Fibroblast of the aortic adventitia (primary cell): ENCODE measurements around the gene PIN4. TPM values are rescaled to one million over a fixed set of nuclear protein-coding genes. Genes with fewer than 3 reads are reported as not detected.

ENCODE experiments used
- DNase-seq: peaks from one replicate; pipeline ENCODE4 v3.0.0-alpha.2; 2010; ENCODE audit warnings: low read depth
- H3K4me3 ChIP-seq: 2 replicates; pipeline ENCODE4 v1.5.1; 2011; ENCODE audit warnings: low read depth, mild to moderate bottlenecking, control low read depth, low read length, moderate library complexity
- total RNA-seq: library from RNA; depleted of rRNA; stranded (reverse); fragments of >200 nt; gene quantifications from 2 replicates; pipeline ENCODE4 v1.2.3, GENCODE V29; 2012; ENCODE audit warnings: low replicate concordance
- TF ChIP-seq, protein P1 (sequence below): IDR thresholded peaks from 2 replicates; pipeline ENCODE4 v1.5.1; 2011; ENCODE audit warnings: mild to moderate bottlenecking, low read length, control low read depth, inconsistent platforms; ENCODE audit not compliant: insufficient read depth

Gene PIN4
- total RNA-seq, 1 donor = 4.6 TPM

DNA sequence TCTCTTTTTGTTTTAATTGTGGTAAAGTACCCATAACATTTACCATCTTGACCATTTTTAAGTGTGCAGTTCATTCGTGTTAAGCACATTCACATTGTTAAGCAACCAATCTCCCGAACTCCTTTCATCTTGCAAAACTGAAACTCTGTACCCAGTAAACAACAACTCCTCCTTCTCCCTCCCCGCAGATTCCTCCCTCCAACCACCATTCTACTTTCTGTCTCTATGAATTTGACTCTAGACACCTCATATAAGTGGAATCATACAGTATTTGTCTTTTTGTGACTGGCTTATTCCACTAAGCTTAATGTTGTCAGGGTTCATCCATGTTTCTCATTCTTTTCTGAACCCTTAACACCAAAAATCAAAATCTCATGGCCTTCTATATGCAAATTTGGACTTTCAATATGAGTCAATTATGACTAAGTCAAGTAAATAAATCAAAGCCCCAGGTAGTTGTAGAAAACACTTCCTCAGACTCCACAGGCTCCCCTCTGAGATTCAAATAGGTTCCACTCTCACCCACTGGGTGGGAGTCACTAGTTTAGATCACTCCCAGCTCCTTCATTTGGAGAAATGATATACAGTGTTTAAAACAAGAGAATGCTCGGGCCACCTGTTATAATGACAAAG, 40.1 kb upstream of the PIN4 start:
- DNase-seq = no peak

DNA sequence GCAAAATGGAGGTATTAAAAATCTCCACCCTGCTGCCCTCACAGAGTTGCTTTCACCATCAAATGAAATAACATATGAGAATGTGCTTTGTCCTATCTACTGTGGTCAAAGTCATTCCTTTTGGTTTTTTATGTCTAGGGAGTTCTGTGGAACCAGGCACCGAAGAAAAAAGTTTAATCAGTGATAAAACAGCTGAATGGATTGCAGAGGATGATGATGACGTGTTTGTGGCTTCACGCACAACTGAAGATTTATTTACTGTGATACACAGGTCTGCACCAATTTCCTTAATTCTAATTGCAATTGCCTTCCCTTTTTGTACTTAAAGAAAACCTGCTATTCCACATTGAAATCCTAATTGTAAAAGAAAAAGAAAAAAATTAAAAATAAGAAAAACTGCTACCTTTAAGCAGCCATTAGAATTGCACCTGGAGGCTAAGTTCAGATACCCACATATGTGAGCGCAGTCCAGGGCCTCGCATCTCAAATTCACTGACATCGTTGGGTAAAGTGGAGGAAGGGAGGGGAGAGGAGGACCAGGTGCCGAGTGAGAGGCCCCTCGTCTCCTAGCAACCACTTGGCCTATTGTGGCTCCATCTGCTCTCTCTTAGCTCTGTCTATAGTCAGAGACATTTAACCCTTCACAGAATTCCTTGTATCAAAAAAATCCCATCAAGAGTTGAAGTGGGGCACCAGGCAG, 39.3 kb upstream of the PIN4 start:
- TF ChIP-seq, protein P1, sequence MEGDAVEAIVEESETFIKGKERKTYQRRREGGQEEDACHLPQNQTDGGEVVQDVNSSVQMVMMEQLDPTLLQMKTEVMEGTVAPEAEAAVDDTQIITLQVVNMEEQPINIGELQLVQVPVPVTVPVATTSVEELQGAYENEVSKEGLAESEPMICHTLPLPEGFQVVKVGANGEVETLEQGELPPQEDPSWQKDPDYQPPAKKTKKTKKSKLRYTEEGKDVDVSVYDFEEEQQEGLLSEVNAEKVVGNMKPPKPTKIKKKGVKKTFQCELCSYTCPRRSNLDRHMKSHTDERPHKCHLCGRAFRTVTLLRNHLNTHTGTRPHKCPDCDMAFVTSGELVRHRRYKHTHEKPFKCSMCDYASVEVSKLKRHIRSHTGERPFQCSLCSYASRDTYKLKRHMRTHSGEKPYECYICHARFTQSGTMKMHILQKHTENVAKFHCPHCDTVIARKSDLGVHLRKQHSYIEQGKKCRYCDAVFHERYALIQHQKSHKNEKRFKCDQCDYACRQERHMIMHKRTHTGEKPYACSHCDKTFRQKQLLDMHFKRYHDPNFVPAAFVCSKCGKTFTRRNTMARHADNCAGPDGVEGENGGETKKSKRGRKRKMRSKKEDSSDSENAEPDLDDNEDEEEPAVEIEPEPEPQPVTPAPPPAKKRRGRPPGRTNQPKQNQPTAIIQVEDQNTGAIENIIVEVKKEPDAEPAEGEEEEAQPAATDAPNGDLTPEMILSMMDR = no peak
- no peak overlapping the region for H3K4me3 ChIP-seq
- no peak for DNase-seq

More for the DNA sequence above, 40.1 kb upstream of the PIN4 start:
- H3K4me3 ChIP-seq = no peak overlapping the region
- TF ChIP-seq, protein P1 = no peak

DNA sequence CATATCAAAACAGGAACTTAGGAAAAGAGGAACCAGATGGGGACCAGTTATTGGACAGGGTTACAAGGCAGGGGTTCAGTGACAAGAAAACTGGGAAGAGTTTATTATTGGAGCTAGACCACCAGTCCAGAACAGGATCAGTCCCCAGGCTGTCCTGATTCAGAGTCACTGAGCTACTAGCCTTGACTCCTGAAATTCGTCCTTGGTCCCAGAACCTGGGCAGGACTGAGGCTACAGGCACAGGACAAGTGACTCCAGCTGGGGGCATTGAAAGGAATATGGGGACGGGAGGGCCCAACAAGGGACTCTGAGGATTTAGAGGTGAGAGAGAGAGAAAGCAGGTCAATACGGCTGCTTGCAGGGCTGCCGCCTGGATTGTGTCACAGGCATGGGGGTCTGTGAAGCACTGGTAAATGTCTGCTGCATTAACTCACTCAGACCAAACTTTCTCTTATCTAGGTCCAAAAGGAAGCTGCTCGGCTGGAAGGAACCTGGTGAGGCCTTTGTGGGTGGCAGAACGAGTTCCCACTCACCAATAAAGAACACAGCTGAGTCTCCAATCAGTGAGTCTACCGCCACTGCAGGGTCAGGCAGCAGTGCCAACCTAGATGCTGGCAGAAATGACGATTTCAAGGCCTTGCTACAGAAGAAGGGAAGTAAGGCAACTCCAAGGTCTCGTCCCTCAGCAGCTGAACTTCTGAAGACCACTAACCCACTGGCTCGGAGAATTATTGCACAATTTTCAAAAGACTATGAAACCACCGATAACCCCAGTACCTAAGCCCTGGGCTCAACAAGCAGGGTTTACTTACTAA, 38.6 kb upstream of the PIN4 start:
- TF ChIP-seq, protein P1 = no peak
- DNase-seq = no peak
- H3K4me3 ChIP-seq = no peak overlapping the region

DNA sequence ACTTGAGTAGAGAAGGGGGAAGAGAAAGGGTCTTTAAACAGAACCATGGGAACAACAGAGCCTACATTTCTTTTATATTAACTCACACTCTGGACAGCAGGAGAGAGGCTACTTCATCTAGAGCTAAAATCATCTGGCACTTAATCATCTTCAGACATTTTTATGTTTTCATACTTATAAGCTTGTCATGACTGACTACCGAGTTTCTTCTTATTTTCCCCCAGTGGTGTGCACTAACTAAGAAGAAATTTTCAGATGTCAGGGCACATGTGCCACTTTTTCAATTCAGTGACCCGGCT, 38.0 kb upstream of the PIN4 start:
- TF ChIP-seq, protein P1 = no peak
- no peak for DNase-seq
- no peak overlapping the region for H3K4me3 ChIP-seq

DNA sequence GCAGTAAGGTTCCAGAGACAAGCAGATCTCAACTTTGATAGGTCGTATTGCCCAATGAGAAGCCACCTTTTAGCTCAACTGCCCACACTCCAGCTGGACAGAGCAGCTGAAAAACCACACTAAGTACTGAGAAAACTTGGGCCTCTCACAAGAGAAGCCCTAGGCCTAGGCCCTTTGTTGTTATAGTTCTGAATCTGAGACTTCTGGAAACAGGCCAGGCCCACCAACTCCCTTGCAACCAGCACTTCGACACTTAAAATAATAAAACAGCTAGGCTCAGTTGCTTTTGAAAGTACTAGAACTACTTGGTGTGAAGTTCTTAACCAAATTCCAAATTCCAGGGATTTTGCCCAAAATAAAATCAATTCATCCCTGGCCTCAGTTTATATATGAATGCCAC, 36.4 kb upstream of the PIN4 start:
- DNase-seq = no peak
- TF ChIP-seq, protein P1 = no peak
- no peak overlapping the region for H3K4me3 ChIP-seq

DNA sequence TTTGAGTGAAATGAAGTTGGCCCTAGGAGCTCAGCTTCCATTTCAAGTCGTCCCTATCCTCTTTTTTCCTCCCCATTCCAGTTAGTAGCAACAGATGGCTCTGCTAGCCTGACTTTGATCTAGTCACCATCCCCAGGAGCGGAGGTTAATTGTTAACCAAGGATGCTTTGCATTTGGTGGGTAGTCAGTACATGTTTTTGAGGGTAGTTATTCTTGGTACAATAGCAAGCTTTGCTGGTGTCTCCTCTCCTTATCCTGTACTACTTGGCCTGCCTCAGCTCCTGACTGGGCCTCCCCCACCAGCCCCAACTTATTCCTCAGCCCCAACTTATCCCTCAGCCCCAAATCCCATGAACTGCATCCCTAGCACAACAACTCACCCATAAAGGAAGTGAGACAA, 35.0 kb upstream of the PIN4 start:
- DNase-seq = no peak
- TF ChIP-seq, protein P1 = no peak
- H3K4me3 ChIP-seq = no peak overlapping the region
